ENCODE results near the gene HLA-F. TPM values are rescaled to one million over a fixed set of nuclear protein-coding genes. Genes with fewer than 3 reads are reported as not detected.

HLA-F gene
- polyA plus RNA-seq, 1 of the 3 experiments (the other 2 are of a cell fraction): 0.31 TPM

GRCh38 chr6:29759457-29759856, 36.2 kb downstream of the HLA-F start:
- no peak for DNase-seq
- Histone ChIP-seq H3K9ac (no peak overlapping the region), H3K4me1 (ENCODE audit: control insufficient read depth in 1 of 2, insufficient read depth in 2 of 2, low read depth in 1 of 2, low read length in 1 of 2) (no peaks in the 10 kb centered on the region), H3K4me2 (no peak overlapping the region), H4K20me1 (ENCODE audit: insufficient read depth) (no peaks in the 10 kb centered on the region), H3K27ac (ENCODE audit: low read depth in 2 of 2, low read length in 1 of 2) (no peak overlapping the region), H2AFZ (ENCODE audit: low read depth) (no peak overlapping the region), H3K36me3 (replicated peaks in 1 of 2; ENCODE audit: control insufficient read depth in 1 of 2, insufficient read depth in 2 of 2, low read length in 1 of 2) (no peaks in the 10 kb centered on the region), H3K79me2 (ENCODE audit: insufficient read depth) (no peaks in the 10 kb centered on the region), H3K9me3 (no peaks in the 10 kb centered on the region), H3K9me2 (no peaks in the 10 kb centered on the region), H3K4me3 (ENCODE audit: low read depth in 2 of 2, low read length in 1 of 2) (no peak overlapping the region), H3F3A (replicated peaks; ENCODE audit: insufficient read depth) (peaks cover 6% of the 10 kb centered on the region), H3K27me3 (ENCODE audit: insufficient read depth) (peaks cover 27% of the 10 kb centered on the region; the same call in 1 of the 2 replicates)
- TF ChIP-seq IRF3 (IDR thresholded peaks at IDR 0.05; ENCODE audit: low read depth, low read length) (no peak), SIN3A (IDR thresholded peaks at IDR 0.05; ENCODE audit: borderline replicate concordance, low read depth, low read length) (no peak), CTCF (IDR thresholded peaks at IDR 0.05) (no peak), FOXM1 (IDR thresholded peaks at IDR 0.05; ENCODE audit: low read depth) (no peak), RAD21 (IDR thresholded peaks at IDR 0.05; ENCODE audit: low read length) (no peak), SMC3 (IDR thresholded peaks at IDR 0.05; ENCODE audit: low read depth, low read length) (no peak), EP300 (IDR thresholded peaks at IDR 0.05; ENCODE audit: borderline replicate concordance in 1 of 2, low read depth in 1 of 2, low read length in 1 of 2) (no peak), TCF12 (IDR thresholded peaks at IDR 0.05) (no peak), REST (IDR thresholded peaks at IDR 0.05; ENCODE audit: low read depth, low read length) (no peak), PBX3 (IDR thresholded peaks at IDR 0.05) (no peak), GABPA (IDR thresholded peaks at IDR 0.05; ENCODE audit: low read depth) (no peak), ELF1 (IDR thresholded peaks at IDR 0.05) (no peak), FOXJ3 (CRISPR knock-in tag; IDR thresholded peaks at IDR 0.05) (no peak)
- WGBS (ENCODE audit: low lambda C conversion rate): 16% methylated on average over 5 of the region's 5 CpGs
- CTCF ChIA-PET: interaction anchor here (1.0 to 1.8 kb wide), 3 partner anchors 10 to 106 kb away, joined by 3 to 6 read pairs (median 5); no protein-coding TSS in a partner anchor
- POLR2A ChIA-PET: no interaction called here

Data from SK-N-SH (cell line).